Smooth muscle cell of the brain vasculature (primary cell): ENCODE results near the gene NUP214.
"Not testable (repeated sequence)": the region's sequence is repeated elsewhere in the genome, so short reads cannot be mapped to it uniquely, and the experiment has no call there.

Source experiments
- DNase-seq: peaks from one replicate; pipeline ENCODE4 v3.0.0-alpha.2; 2012; ENCODE audit warnings: low read depth, low spot score

Gene NUP214

GRCh38 chr9:131116281-131117120 is 8.9 kb upstream of the NUP214 start:
- no peak for DNase-seq

- no peak for DNase-seq
Measured at GRCh38 chr9:131117121-131117761, 8.1 kb upstream of the NUP214 start.

GRCh38 chr9:131117762-131118145 is 7.6 kb upstream of the NUP214 start:
- no peak for DNase-seq

- DNase-seq, result no peak
Measured at GRCh38 chr9:131119600-131119999, 5.8 kb upstream of the NUP214 start.

GRCh38 chr9:131120620-131121228 is 4.7 kb upstream of the NUP214 start:
- no peak for DNase-seq

GRCh38 chr9:131121346-131121745 is 4.0 kb upstream of the NUP214 start:
- no peak for DNase-seq

- DNase-seq, result no peak
Measured at GRCh38 chr9:131122158-131122557, 3.2 kb upstream of the NUP214 start.

- no peak for DNase-seq
Measured at GRCh38 chr9:131125038-131125287, 423 bp upstream of the NUP214 start.

GRCh38 chr9:131126059-131126426 is 657 bp downstream of the NUP214 start:
- no peak for DNase-seq

GRCh38 chr9:131129183-131129582 is 3.8 kb downstream of the NUP214 start:
- no peak for DNase-seq

GRCh38 chr9:131138676-131139075 is 13.3 kb downstream of the NUP214 start:
- no peak for DNase-seq

- no peak for DNase-seq
Measured at GRCh38 chr9:131140112-131140511, 14.7 kb downstream of the NUP214 start.

GRCh38 chr9:131140550-131140949 is 15.2 kb downstream of the NUP214 start:
- DNase-seq, result no peak

- DNase-seq, result no peak
Measured at GRCh38 chr9:131142160-131142559, 16.8 kb downstream of the NUP214 start.

GRCh38 chr9:131144201-131144600 is 18.8 kb downstream of the NUP214 start:
- DNase-seq, result no peak

GRCh38 chr9:131145245-131145644 is 19.9 kb downstream of the NUP214 start:
- DNase-seq, result no peak

- no peak for DNase-seq
Measured at GRCh38 chr9:131146186-131146585, 20.8 kb downstream of the NUP214 start.

- DNase-seq, result no peak
Measured at GRCh38 chr9:131148276-131148675, 22.9 kb downstream of the NUP214 start.

GRCh38 chr9:131148966-131149687 is 23.7 kb downstream of the NUP214 start:
- no peak for DNase-seq

GRCh38 chr9:131149688-131150053 is 24.3 kb downstream of the NUP214 start:
- DNase-seq, result no peak

- no peak for DNase-seq
Measured at GRCh38 chr9:131153595-131153994, 28.2 kb downstream of the NUP214 start.

- DNase-seq, result not testable (repeated sequence)
Measured at GRCh38 chr9:131158673-131159072, 33.3 kb downstream of the NUP214 start.
